HG03469 (cell line): ENCODE results near the gene AQP6.
"Not testable (repeated sequence)": the region's sequence is repeated elsewhere in the genome, so short reads cannot be mapped to it uniquely, and the experiment has no call there.

Source experiments
- ATAC-seq: cut with Tn5 transposase; IDR thresholded peaks from one replicate; pipeline ENCODE4 v1.9.1; 2021; ENCODE audit warnings: mild to moderate bottlenecking, moderate library complexity, moderate number of reproducible peaks; ENCODE audit not compliant: unreplicated experiment

Gene AQP6

DNA sequence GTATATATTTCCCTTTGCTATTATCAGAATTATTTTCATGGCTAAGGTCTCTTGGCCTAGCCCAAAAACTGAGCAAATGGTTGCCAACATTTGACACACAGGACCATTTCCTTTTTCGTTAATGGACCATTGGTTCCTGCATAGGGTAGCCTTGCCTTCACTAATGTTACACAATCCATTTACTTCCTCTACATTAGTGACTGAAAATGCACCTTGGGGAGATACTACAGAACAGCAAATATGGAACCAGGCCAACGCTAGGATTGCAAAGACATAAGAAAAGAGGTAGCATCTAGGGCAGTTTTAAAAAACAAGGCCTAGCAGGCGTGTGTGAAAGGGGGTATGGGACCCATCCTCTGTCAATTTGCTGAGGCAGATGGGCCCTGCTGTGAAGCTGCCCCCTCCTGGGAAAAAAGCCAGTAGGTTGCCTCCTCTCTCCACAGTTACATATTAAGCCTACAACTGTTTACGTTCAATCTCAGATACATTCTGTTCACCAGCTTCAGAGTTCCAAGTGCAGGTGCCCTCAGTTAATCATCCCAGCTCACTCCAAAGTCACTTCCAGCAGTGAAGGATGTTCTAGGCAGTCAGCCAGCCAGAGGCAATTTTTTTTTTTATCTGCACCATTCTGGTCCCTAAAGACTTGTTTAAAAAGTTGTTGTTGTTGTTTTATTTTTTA lies 15.0 kb downstream of the AQP6 start:
- no peak for ATAC-seq

DNA sequence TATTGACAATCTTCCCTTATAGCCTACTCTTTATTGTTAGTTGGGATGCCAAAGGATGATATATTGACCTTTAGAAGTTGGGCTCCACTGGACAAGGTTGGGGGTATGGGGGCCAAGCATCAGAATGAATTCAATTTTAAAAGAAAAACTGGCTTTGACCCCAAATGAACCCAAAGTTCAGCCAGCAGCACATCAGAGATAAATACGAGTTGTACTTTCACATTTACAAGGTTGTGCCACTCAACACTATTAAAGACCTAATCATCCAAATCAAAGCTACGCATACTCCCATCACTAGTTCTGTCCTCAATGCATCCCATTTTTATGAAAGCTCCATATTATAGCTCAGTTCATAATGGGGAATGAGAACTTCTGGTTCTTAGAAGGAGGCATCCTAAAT lies 16.7 kb downstream of the AQP6 start:
- not testable (repeated sequence) for ATAC-seq

DNA sequence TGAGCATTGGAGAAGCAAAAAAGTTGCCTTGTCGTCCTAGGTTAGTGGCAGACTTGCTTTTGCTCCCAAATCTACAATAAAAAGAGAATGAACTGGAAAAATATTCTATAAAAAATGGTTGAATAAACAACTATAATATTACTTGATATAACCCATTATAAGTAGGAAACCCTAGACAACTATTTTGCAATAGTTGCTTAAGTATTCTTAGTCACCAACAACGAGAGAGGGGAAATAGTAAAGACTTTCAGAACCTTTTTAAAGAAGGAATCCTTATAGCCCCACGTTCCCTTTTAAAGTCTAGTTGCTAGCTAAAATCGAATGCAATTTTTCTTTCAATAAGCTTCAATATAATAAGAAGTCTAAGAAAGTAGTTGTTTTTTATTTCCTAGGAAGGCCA lies 17.5 kb downstream of the AQP6 start:
- no peak for ATAC-seq

DNA sequence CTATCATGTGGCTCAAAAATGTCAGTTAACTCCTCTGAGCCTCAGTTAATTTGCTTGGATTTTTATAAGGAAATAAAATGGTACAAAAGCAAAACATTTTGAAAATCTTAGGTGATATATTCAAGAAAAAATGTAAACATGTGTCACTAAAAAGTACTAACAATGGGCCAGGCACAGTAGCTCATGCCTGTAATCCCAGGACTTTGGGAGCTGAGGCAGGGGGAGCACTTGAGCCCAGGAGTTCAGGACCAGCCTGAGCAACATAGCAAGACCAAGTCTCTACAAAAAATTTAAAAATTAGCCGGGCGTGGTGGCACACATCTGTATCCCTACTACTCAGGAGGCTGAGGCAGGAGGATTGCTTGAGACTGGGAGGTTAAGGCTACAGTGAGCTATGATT lies 25.7 kb downstream of the AQP6 start:
- no peak for ATAC-seq

DNA sequence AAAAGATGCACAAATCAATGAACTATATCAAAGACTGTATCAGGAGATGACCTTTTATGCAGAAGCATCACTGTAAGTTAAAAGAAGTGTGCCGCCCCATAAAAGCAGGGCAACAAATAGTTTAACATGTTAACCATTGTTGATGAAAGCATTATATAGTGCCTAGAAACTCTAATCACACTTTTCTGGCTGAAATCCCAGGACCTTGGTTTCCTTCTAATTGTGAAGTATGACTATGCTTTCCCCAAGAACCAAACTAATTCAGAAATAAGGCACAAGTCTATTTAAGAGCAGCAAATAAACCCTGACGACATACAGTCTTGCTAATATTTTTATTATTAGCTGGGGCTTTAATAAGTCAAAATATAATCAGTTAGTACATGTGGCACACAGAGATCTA lies 30.8 kb downstream of the AQP6 start:
- ATAC-seq = no peak

DNA sequence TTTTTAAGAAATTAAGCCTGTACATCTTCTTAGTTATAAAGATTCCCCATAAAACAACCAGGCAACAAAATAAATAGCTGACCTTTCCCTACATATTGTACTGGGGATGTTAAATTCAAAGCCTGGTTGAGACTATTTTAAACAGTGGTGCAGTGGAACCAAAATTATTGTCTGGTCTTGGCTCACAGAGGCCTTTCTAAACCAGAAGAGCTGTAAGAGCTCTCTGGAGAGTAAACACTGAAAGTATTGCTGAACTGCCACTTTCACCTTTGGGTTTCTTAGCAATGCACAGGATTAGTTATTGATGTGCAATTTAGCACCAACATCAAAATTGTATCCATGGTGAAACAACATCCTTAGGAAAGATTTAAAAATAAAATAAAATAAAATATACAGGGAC lies 31.9 kb downstream of the AQP6 start:
- no peak for ATAC-seq

DNA sequence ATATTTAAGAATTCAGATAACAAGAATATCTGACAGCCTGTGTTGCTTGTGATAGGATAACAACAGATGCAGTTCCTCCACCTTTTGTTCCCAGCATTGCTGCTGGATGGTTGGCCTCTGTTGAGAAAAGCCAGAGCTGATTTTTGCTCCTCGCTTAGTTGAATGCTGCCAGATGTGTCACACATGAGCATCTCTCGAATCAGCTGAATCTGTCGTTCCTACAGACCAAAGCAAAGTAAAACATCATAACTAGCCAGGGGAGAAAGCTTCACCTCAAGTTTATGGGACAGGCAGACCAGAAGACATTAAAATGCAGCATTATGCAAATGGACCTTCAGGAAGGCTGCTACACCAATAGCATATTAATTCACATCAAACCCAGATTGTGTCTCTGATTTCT lies 32.4 kb downstream of the AQP6 start:
- ATAC-seq = no peak

DNA sequence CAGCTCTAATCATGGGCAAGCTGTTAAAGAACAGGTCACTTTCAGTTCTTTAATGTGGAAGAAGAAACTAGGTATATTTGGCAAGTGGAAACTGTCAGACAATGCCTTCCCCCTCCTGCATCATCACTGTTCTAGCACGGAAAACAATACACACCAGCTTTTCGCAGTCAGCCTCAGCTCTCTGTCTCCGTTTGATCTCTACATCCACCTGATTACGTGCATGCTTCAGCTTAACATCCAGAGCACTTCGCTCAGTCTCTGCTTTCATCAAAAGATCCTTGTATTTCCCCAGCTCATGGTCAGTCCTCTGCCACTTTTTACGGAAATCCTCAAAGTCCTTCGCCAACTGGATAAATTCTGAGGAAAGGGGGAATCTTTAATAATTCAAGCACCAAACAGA lies 33.5 kb downstream of the AQP6 start:
- ATAC-seq = no peak

DNA sequence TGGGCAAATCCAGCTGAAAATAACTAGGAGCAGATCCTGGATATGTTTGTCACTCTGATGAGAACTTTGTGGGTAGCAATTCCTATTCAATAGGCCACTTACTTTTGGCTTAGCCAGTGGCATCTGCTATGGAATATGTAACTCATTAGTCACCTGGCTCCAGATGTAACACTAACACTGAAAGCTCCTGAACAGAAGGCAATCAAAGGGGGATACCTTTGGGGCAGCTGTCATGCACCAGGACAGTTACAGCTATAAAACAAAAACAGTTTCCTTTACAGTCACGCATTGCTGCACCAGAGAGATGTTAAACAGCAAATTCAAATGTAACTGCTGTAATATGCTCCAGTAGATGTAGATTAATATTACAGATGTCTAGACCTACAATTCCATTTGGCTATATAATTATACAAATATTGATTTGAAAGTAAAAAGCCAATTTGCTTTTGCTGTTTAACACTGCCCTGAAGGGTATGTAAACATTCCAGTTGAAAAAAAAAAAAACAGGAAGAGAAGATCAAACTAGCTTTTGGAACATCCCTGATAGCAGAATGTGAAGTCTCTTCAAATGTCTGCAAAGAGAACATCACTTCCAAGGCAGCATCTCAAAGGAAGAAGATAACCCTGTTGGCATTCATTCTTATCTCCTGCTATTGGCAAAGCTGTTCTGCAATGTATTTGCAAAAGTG lies 34.2 kb downstream of the AQP6 start:
- ATAC-seq = no peak

DNA sequence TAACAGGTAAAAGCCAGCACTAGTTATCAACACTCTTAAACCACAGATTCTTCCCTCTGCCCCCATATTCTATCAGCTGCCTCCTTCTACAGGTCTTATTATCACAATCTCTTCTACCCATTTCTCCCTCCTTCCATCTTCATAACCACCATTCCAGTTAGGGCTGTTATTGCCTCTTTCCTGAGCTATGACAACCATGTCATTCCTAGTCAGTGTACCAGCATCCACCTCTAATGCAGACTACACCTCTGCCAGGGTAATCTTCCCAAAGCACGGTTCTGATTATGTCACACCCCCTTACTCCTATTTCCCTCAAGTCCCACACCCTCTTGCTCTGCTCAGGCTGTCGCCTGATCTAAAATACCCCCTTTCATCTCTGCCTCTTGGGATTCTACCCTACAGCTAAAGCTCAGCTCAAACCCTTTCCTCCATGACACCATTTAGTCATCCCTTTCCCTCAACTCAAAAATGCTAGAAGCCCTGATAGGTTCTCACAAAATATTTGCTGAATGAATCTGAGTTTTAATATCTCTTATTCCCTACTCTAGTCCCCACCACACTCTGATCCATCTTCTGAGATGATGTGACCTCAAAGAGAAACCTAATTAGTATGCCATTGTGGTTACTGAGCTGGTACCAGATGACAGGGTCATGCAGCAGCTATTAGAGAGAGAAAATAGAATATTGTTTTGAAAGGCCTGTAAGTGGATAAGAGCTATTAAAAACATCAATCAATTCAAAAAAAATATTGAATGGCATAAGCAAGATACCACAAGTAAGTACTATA lies 40.8 kb downstream of the AQP6 start:
- ATAC-seq = no peak

DNA sequence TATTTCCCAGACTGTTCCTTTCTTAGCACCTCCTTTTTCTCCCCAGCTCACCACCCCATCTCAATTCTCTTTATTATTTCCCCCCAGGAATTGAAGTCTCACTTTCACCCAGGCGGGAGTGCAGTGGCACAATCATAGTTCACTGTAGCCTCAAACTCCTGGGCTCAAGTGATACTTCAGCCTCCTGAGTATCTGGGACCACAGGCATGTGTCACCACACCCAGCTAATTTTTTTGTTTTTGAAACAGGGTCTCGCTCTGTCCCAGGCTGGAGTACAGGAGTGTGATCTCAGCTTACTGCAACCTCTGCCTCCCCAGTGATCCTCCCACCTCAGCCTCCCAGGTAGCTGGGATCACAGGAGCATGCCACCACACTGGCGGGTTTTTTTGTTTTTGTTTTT lies 41.6 kb downstream of the AQP6 start:
- no peak for ATAC-seq

DNA sequence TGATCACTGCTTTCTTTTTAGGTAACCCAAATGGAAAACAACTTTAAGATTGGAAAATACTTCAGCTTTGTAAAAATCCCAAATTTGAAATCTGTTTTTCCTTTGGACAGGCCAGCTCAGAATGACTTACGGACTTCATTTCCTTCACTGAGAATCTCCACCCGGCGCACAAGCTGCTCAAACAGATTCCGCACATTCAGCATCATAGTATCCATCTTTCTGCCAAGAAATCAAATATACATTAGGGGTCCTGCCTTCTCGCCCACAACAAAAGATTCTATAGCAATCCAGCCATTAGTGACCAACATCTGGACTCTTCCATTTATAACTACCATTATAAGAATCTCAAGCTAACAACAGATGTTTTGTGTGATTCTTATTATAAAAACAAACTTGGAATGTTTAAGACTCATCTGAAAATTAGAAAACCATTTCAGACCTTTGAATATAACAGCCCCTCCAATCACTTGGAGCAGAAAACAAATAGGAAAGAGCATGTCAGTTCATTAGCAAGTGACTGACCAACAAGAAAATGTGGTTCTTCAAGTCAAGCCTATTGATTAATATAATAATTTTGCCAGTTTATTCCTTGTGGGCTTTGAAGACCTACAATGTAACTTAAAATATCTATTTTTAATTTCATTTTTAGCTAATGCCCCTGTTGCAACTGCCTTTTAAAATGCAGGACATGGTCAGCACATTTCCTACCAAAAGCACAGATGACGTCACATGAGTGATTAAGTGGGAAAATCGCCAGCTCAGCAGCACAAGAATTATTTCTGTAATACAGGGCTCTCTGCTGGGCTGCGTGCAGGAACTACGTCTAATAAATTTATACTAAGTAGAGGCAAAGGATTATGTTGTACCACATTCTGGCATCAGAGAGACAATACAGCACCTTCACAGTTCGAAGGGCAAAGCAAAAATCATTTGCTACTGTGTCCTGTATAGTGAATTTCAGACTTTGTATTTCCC lies 44.0 kb downstream of the AQP6 start:
- no peak for ATAC-seq

DNA sequence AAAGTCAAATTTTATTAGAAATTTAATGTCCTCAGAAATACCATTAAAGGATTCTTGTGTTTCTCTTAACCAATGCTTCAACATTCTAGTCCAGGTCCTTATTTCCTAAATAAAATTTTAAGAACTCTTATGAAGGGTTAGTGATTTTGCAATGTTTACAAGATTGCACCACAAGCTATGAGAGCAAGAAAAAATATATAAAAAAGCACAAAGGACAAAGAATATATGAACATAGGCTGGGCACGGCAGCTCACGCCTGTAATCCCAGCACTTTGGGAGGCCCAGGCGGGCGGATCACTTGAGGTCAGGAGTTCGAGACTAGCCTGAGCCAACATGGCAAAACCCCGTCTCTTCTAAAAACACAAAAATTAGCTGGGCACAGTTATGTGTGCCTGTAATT lies 44.9 kb downstream of the AQP6 start:
- no peak for ATAC-seq

DNA sequence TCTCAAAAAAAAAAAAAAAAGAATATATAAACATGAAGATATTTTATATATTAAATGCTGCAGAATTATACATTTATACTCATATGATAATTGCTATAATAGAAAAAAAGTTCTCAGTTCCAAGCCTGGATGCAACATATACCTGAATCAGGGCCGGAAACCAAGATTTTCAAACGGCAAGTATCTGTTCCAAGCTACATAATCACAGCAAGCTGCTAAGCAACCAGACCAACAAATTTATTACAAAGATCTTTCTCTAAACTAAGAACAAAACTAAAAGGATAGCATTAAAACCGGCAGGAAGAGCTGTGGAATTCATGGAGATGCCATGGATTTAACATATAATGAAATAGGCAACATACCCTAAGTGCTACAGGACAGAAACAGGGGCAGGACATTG lies 45.4 kb downstream of the AQP6 start:
- no peak for ATAC-seq

DNA sequence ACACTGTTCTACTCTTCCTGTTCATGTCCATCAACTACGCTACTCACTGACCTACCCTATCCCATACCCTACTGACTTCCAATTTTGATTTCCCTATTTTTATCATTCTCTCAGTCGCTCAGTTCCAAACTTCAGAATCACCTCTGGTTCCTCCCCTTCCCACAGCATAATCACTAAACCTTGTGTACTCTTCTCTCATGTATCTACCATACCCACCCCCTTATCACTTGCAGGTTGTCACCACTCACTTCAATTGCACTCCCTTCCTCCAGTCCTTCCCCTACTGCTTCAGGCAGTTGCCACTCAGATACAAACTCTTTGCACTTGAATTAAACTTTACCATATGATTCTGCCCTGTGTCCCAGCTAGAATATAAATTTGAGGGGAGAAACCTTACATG lies 46.2 kb downstream of the AQP6 start:
- no peak for ATAC-seq

DNA sequence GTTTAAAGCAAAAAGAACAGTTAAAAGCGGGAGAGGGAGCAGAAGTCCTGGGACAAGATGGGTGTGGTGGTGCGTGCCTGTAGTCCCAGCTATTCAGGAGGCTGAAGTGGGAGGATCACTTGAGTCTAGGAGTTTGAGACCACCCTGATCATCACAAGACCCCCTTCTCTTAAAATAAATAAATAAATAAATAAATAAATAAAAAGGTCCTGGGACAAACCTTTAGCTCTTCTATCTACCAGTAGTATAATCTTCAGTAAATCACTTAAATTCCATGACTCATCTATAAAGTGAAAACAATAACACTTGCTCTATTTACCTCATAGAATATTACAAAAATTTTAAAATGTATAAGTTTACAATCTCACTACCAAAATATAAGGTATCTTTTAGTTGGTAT lies 46.8 kb downstream of the AQP6 start:
- ATAC-seq = no peak

DNA sequence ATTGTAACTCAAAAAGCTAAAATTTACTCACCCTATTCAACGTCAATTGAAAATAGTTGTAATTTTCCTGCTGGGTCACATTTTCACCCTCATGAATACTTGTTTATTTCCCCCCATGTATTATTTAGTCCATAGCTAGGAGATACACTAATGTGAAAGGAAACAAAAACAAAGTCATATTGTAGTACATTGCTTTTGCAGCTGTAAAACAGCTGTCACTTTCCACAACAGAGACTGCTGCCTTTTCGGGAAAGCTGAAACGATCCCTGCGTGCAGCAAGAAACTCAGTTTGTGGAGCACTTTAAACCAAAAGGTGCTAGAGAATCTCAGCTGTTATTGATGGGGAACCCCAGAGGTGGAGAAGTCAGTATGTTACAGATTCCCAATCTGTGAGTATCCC lies 48.3 kb downstream of the AQP6 start:
- no peak for ATAC-seq

DNA sequence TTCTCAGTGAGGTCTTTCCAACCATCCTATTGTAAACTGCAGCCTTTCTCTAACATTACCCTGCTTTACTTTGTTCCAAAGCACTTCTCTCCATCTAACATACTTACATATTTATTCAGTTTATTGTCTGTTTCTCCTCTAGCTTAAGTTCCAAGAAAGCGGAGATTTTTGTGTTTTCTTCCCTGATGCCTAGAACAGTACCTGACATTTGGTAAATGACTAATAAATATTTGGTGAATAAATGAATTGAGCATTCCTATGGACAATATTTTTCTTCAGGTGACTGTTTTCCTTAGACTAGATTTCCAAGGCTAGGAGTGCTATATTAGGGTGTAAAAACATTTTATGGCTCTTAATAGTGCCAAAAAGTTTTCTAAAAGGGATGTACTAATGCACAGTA lies 50.2 kb downstream of the AQP6 start:
- no peak for ATAC-seq

DNA sequence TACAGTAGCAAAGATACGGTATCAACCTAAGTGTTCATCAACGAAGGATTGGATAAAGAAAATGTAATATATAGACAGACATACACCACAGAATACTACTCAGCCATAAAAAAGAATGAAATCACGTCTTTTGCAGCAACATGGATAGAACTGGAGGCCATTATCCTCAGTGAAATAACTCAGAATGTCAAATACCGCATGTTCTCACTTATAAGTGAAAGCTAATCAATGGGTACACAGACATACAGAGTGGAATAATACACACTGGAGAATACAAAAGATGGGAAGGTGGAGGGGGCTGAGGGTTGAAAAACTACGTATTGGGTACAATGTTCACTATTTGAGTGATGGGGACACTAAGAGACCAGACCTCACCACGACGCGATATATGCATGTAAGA lies 51.5 kb downstream of the AQP6 start:
- no peak for ATAC-seq

DNA sequence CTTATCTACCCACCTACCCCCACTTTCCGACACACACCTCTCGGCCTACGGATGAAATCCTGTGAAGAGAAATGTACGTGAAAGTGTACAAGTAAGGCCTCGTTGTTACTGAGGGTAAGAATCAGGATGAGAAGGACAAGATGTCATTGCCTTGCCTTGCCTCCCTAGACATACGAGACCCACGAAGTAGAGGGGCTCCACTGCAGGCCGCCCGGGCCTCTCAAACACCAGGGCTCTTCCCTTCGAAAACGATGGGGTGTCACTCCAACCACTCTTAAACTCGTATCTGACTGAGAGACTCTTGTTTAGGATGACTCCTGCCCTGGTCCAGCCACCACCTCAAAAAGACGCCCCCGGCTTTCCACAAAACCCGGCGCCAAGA lies 52.0 kb downstream of the AQP6 start:
- ATAC-seq = no peak
